Neural progenitor cell (in vitro differentiated cells): ENCODE measurements around the gene ZDHHC14. TPM values are rescaled to one million over a fixed set of nuclear protein-coding genes. Genes with fewer than 3 reads are reported as not detected.

Experiments
- DNase-seq: peaks from one replicate; pipeline ENCODE4 v3.0.0-alpha.2; 2016; ENCODE audit warnings: low spot score
- H2AFZ ChIP-seq: fragments of 200-600 bp; sonication (generic); replicated peaks from 2 replicates; pipeline ENCODE4 v1.6.1; 2016; ENCODE audit warnings: antibody characterized with exemption
- H3F3A ChIP-seq: fragments of 200-600 bp; sonication (generic); 2 replicates; pipeline ENCODE4 v1.6.1; 2016; ENCODE audit warnings: antibody characterized with exemption, low read depth
- H3K27ac ChIP-seq: fragments of 200-600 bp; sonication (generic); 2 replicates; pipeline ENCODE4 v1.5.1; 2016; ENCODE audit warnings: mild to moderate bottlenecking
- H3K27me3 ChIP-seq: fragments of 200-600 bp; sonication (generic); 2 replicates; pipeline ENCODE4 v1.6.1; 2016; ENCODE audit warnings: mild to moderate bottlenecking, moderate library complexity
- H3K36me3 ChIP-seq: fragments of 200-600 bp; sonication (generic); 2 replicates; pipeline ENCODE4 v1.5.1; 2016
- H3K4me1 ChIP-seq: fragments of 200-600 bp; sonication (generic); 2 replicates; pipeline ENCODE4 v1.6.1; 2016; ENCODE audit warnings: mixed run types
- H3K4me2 ChIP-seq: fragments of 200-600 bp; sonication (generic); 2 replicates; pipeline ENCODE4 v1.6.1; 2016
- H3K4me3 ChIP-seq: fragments of 200-600 bp; sonication (generic); 2 replicates; pipeline ENCODE4 v1.5.1; 2016
- H3K79me2 ChIP-seq: fragments of 200-600 bp; sonication (generic); 2 replicates; pipeline ENCODE4 v1.6.1; 2016; ENCODE audit warnings: low read depth
- H3K9ac ChIP-seq: fragments of 200-600 bp; sonication (generic); 2 replicates; pipeline ENCODE4 v1.6.1; 2016
- H3K9me3 ChIP-seq: fragments of 200-600 bp; sonication (generic); 2 replicates; pipeline ENCODE4 v1.5.1; 2016; ENCODE audit warnings: low read depth
- H4K20me1 ChIP-seq: fragments of 200-600 bp; sonication (generic); 2 replicates; pipeline ENCODE4 v1.6.1; 2016; ENCODE audit warnings: low read depth
- H3K27ac Mint-ChIP-seq: 3 replicates; pipeline ENCODE4 v1.8.0; 2021; ENCODE audit warnings: mixed read lengths
- H3K27me3 Mint-ChIP-seq: 2 replicates; pipeline ENCODE4 v1.8.0; 2022; ENCODE audit warnings: low read depth, mild to moderate bottlenecking, inconsistent platforms, moderate library complexity, mixed read lengths; ENCODE audit not compliant: insufficient read depth
- H3K36me3 Mint-ChIP-seq: 3 replicates; pipeline ENCODE4 v1.8.0; 2021; ENCODE audit warnings: mixed read lengths
- H3K4me1 Mint-ChIP-seq: 3 replicates; pipeline ENCODE4 v1.8.0; 2021; ENCODE audit warnings: mixed read lengths
- H3K4me3 Mint-ChIP-seq: 3 replicates; pipeline ENCODE4 v1.8.0; 2021; ENCODE audit warnings: mild to moderate bottlenecking, moderate library complexity, mixed read lengths
- H3K9me3 Mint-ChIP-seq: 3 replicates; pipeline ENCODE4 v1.8.0; 2020; ENCODE audit warnings: mixed read lengths
- EZH2 ChIP-seq: fragments of 200-600 bp; sonication (generic); IDR thresholded peaks from 2 replicates; pipeline ENCODE4 v1.6.1; 2017; ENCODE audit warnings: antibody characterized with exemption, mild to moderate bottlenecking, moderate library complexity
- EZH2phosphoT487 ChIP-seq: fragments of 200-600 bp; sonication (generic); IDR thresholded peaks from 2 replicates; pipeline ENCODE4 v1.6.1; 2017; ENCODE audit warnings: antibody characterized with exemption
- total RNA-seq: library from RNA; depleted of rRNA; stranded (reverse); fragments of >200 nt; gene quantifications from 2 replicates; pipeline ENCODE4 v1.2.3, GENCODE V29; 2015; ENCODE audit warnings: low replicate concordance
- TF ChIP-seq, protein P1 (sequence below): fragments of 200-600 bp; sonication (generic); IDR thresholded peaks from 2 replicates; pipeline ENCODE4 v1.5.1; 2017; ENCODE audit warnings: antibody characterized with exemption, mild to moderate bottlenecking

Gene ZDHHC14
- total RNA-seq, 1 donor from 2014 or later, result 14.5 TPM

DNA sequence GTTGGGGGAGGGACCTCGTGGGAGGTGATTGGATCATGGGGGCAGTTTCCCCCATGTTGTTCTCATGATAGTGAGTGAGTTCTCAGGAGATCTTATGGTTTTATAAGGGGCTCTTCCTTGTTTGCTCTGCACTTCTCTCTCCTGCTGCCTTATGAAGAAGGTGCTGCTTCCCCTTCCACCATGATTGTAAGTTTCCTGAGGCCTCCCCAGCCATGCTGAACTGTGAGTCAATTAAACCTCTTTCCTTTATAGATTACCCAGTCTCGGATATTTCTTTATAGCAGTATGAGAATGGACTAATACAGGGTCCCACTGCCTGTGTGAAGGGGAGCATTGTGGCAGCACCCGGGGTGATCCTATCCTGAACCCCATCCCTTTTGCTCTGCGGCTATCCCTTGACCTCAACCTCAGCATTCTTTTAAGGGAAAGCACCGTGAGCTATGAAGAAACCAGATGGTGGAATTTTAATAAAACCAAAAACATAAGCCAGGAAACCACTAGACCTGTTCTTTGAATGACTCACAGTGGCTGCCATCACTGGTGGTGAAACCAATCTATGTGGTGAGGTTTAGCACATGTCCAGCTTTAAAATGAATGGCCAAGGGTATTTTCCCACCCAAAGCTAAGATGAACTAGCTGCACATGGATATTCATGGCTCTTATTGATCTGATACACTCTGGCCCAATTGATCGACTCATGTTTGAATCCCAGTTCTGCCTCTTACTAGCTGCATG is 62.2 kb downstream of the ZDHHC14 start:
- Histone ChIP-seq H3K36me3 (no peaks in the 10 kb centered on the region), H2AFZ (no peak overlapping the region), H3K79me2 (no peaks in the 10 kb centered on the region), H3K4me1 (no peaks in the 10 kb centered on the region), H3K9me3 (no peaks in the 10 kb centered on the region), H3K4me3 (no peak overlapping the region), H3K27me3 (no peaks in the 10 kb centered on the region), H3K4me2 (no peak overlapping the region), H4K20me1 (no peaks in the 10 kb centered on the region), H3K27ac (no peak overlapping the region), H3K9ac (no peak overlapping the region), H3F3A (no peaks in the 10 kb centered on the region)
- no peak for DNase-seq
- H3K4me3 Mint-ChIP-seq, result no peak overlapping the region
- no peak for TF ChIP-seq EZH2phosphoT487
- no peak overlapping the region for H3K27ac Mint-ChIP-seq
- H3K36me3 Mint-ChIP-seq, result no peaks in the 10 kb centered on the region
- no peaks in the 10 kb centered on the region for H3K27me3 Mint-ChIP-seq
- H3K4me1 Mint-ChIP-seq, result peaks cover 5% of the 10 kb centered on the region
- peaks cover 2% of the 10 kb centered on the region for H3K9me3 Mint-ChIP-seq

DNA sequence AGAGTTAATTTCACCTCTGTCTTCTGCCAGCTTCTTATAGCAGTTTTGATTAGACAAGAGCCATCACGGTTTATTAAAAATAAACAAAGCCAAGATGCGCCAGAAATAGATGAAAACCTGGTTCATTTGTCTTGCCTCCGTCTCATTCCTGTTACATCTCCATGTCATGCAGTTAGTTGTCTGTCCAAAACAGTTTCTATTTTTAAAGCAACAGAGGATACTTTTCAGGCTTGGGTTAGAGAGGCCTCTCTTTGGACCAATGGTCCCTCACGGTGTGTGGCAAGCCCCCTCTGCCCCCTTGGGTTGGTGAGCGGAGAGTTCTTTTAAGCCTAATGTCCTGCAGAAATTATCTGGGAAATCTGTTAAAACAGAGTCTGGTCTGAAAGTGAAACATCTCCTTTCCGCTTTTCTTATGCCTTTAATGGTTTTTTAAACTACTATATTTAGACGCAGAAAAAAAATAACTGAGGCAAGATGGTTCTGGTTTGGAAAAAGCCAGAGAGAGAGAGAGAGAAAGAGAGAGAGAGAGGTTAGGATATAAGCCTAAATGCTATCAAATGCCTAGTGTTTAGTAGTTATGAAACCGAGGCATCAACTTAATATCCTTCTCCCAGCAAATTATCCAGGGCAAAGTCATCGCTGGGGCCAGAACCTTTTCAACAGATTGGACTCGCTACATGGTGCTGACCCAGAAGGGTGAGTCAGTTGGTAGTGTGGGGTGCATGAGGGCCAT is 64.5 kb downstream of the ZDHHC14 start:
- no peak for DNase-seq
- H3K27ac Mint-ChIP-seq, result no peak overlapping the region
- peaks cover 6% of the 10 kb centered on the region for H3K4me1 Mint-ChIP-seq
- Histone ChIP-seq H3K9ac (no peak overlapping the region), H3K27me3 (no peaks in the 10 kb centered on the region), H3K27ac (no peak overlapping the region), H3K9me3 (no peaks in the 10 kb centered on the region), H2AFZ (no peak overlapping the region), H3K4me3 (no peak overlapping the region), H3K36me3 (no peaks in the 10 kb centered on the region), H3K4me2 (no peak overlapping the region), H4K20me1 (no peaks in the 10 kb centered on the region), H3K4me1 (no peaks in the 10 kb centered on the region), H3F3A (no peaks in the 10 kb centered on the region), H3K79me2 (no peaks in the 10 kb centered on the region)
- H3K4me3 Mint-ChIP-seq, result no peak overlapping the region
- no peaks in the 10 kb centered on the region for H3K36me3 Mint-ChIP-seq
- H3K9me3 Mint-ChIP-seq, result peaks cover 2% of the 10 kb centered on the region
- TF ChIP-seq, protein P1, sequence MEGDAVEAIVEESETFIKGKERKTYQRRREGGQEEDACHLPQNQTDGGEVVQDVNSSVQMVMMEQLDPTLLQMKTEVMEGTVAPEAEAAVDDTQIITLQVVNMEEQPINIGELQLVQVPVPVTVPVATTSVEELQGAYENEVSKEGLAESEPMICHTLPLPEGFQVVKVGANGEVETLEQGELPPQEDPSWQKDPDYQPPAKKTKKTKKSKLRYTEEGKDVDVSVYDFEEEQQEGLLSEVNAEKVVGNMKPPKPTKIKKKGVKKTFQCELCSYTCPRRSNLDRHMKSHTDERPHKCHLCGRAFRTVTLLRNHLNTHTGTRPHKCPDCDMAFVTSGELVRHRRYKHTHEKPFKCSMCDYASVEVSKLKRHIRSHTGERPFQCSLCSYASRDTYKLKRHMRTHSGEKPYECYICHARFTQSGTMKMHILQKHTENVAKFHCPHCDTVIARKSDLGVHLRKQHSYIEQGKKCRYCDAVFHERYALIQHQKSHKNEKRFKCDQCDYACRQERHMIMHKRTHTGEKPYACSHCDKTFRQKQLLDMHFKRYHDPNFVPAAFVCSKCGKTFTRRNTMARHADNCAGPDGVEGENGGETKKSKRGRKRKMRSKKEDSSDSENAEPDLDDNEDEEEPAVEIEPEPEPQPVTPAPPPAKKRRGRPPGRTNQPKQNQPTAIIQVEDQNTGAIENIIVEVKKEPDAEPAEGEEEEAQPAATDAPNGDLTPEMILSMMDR, result no peak
- TF ChIP-seq EZH2, result no peak
- no peak for TF ChIP-seq EZH2phosphoT487
- H3K27me3 Mint-ChIP-seq, result no peaks in the 10 kb centered on the region

DNA sequence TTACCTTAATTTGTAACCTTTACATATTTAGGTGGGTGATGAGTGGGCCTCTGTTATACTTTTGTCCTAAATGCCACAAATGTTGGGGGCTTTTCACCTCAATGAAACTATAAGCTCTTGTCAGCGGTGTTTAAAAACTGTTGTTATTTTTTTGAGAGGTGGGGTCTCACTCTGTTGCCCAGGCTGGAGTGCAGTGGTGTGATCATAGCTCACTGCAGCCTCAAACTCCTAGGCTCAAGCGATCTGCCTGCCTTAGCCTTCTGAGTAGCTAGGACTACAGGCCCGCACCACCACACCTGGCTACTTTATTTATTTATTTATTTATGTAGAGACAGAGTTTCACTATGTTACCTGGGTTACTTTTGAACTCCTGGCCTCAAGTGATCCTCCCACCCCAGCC is 66.7 kb downstream of the ZDHHC14 start:
- Histone ChIP-seq H3F3A (no peaks in the 10 kb centered on the region), H2AFZ (no peak overlapping the region), H3K9me3 (no peaks in the 10 kb centered on the region), H3K4me1 (no peaks in the 10 kb centered on the region), H4K20me1 (no peaks in the 10 kb centered on the region), H3K4me3 (no peak overlapping the region), H3K36me3 (no peaks in the 10 kb centered on the region), H3K27me3 (no peaks in the 10 kb centered on the region), H3K9ac (no peak overlapping the region), H3K27ac (no peak overlapping the region), H3K79me2 (no peaks in the 10 kb centered on the region), H3K4me2 (no peak overlapping the region)
- Mint-ChIP-seq H3K27ac (no peak overlapping the region), H3K27me3 (no peaks in the 10 kb centered on the region), H3K4me1 (peaks cover 10% of the 10 kb centered on the region), H3K4me3 (no peak overlapping the region), H3K9me3 (peaks cover 2% of the 10 kb centered on the region), H3K36me3 (no peaks in the 10 kb centered on the region)
- TF ChIP-seq, protein P1, result no peak
- TF ChIP-seq EZH2phosphoT487, result no peak
- TF ChIP-seq EZH2, result no peak
- no peak for DNase-seq

DNA sequence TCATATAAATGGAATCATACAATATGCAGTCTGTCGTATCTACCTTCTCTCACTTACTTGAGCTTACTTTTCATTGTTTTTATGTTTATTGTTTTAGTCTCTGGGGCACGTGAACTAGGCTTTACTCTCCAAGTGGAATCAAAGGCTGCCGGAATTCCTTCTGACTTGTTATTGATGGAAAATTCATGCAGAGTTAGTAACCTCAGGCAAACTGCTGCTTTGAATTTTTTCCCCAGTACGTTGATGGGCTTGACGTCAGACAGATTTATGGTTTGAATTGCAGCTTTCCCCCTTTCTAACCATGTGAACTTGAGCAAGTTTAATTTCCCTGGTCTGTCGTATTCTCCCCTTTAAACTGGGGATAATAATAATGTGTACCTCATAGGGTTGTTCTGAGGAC is 68.6 kb downstream of the ZDHHC14 start:
- Histone ChIP-seq H3K27ac (no peak overlapping the region), H3K4me1 (peaks cover 2% of the 10 kb centered on the region), H3K36me3 (no peaks in the 10 kb centered on the region), H2AFZ (no peak overlapping the region), H3K79me2 (no peaks in the 10 kb centered on the region), H4K20me1 (no peaks in the 10 kb centered on the region), H3F3A (peaks cover under 1% of the 10 kb centered on the region), H3K4me2 (no peak overlapping the region), H3K9me3 (no peaks in the 10 kb centered on the region), H3K9ac (no peak overlapping the region), H3K4me3 (no peak overlapping the region), H3K27me3 (no peaks in the 10 kb centered on the region)
- H3K27ac Mint-ChIP-seq, result no peak overlapping the region
- no peak for DNase-seq
- H3K4me3 Mint-ChIP-seq, result no peak overlapping the region
- TF ChIP-seq EZH2phosphoT487 (no peak), EZH2 (no peak)
- TF ChIP-seq, protein P1, result no peak
- H3K27me3 Mint-ChIP-seq, result peaks cover 2% of the 10 kb centered on the region
- peaks cover 13% of the 10 kb centered on the region for H3K4me1 Mint-ChIP-seq
- H3K36me3 Mint-ChIP-seq, result no peaks in the 10 kb centered on the region
- no peaks in the 10 kb centered on the region for H3K9me3 Mint-ChIP-seq
